ENCODE results near the gene USP15.

Gene USP15

GRCh38 chr12:62227091-62227490, 33.1 kb upstream of the USP15 start:
- WGBS (ENCODE audit: extremely low coverage, insufficient coverage, insufficient read length), result no CpG with 5 or more reads among the region's 2 CpGs
- H3K4me3 ChIP-seq (ENCODE audit: low read depth, low read length), result no peak overlapping the region
- no peak overlapping the region for H2BK5ac ChIP-seq (ENCODE audit: low read depth, low read length, poor library complexity)
- H3K4ac ChIP-seq (ENCODE audit: low read depth, low read length), result no peak overlapping the region
- no peaks in the 10 kb centered on the region for H3K36me3 ChIP-seq (ENCODE audit: control insufficient read depth in 1 of 2, insufficient read depth in 2 of 2, low read length in 2 of 2)
- no peaks in the 10 kb centered on the region for H3K27me3 ChIP-seq (ENCODE audit: insufficient read depth, low read length)
- no peak overlapping the region for H4K8ac ChIP-seq (ENCODE audit: low read depth, low read length)
- H3K4me2 ChIP-seq (ENCODE audit: low read length), result no peak overlapping the region
- no peak overlapping the region for H3K27ac ChIP-seq (ENCODE audit: low read depth, low read length)
- no peaks in the 10 kb centered on the region for H3K79me1 ChIP-seq (ENCODE audit: low read length)
- no peak overlapping the region for H2AFZ ChIP-seq (ENCODE audit: insufficient read depth, low read length, poor library complexity)
- H3K9me3 ChIP-seq (ENCODE audit: insufficient read depth, low read depth, low read length), result no peaks in the 10 kb centered on the region
- H3K23ac ChIP-seq (ENCODE audit: low read length), result no peak overlapping the region
- no peak for DNase-seq
- H2AK5ac ChIP-seq (ENCODE audit: low read length), result no peak overlapping the region
- no peak overlapping the region for H3K14ac ChIP-seq (ENCODE audit: low read length)
- no peak overlapping the region for H4K91ac ChIP-seq (ENCODE audit: low read depth, low read length)
- H2BK12ac ChIP-seq (ENCODE audit: low read length), result no peak overlapping the region
- no peaks in the 10 kb centered on the region for H3K79me2 ChIP-seq (ENCODE audit: control insufficient read depth, insufficient read depth, low read length, poor library complexity)
- no peak overlapping the region for H2BK120ac ChIP-seq (ENCODE audit: insufficient read depth, low read length, poor library complexity)
- H4K12ac ChIP-seq (ENCODE audit: low read depth, low read length), result no peak overlapping the region
- H3K9ac ChIP-seq (ENCODE audit: low read length), result no peak overlapping the region
- H3K4me1 ChIP-seq (ENCODE audit: control insufficient read depth in 1 of 2, insufficient read depth in 2 of 2, low read length in 2 of 2), result no peaks in the 10 kb centered on the region
- no peak overlapping the region for H3K18ac ChIP-seq (ENCODE audit: low read length)

GRCh38 chr12:62230652-62231051, 29.6 kb upstream of the USP15 start:
- Histone ChIP-seq H3K79me2 (ENCODE audit: control insufficient read depth, insufficient read depth, low read length, poor library complexity) (no peaks in the 10 kb centered on the region), H3K23ac (ENCODE audit: low read length) (no peak overlapping the region), H3K4ac (ENCODE audit: low read depth, low read length) (no peak overlapping the region), H4K12ac (ENCODE audit: low read depth, low read length) (no peak overlapping the region), H4K8ac (ENCODE audit: low read depth, low read length) (no peak overlapping the region), H2BK5ac (ENCODE audit: low read depth, low read length, poor library complexity) (no peak overlapping the region), H3K36me3 (ENCODE audit: control insufficient read depth in 1 of 2, insufficient read depth in 2 of 2, low read length in 2 of 2) (no peaks in the 10 kb centered on the region), H3K9ac (ENCODE audit: low read length) (no peak overlapping the region), H3K4me3 (ENCODE audit: low read depth, low read length) (no peak overlapping the region), H3K27me3 (ENCODE audit: insufficient read depth, low read length) (no peaks in the 10 kb centered on the region), H3K18ac (ENCODE audit: low read length) (no peak overlapping the region), H3K14ac (ENCODE audit: low read length) (no peak overlapping the region), H3K4me2 (ENCODE audit: low read length) (no peak overlapping the region), H2BK12ac (ENCODE audit: low read length) (no peak overlapping the region), H3K79me1 (ENCODE audit: low read length) (no peaks in the 10 kb centered on the region), H2AFZ (ENCODE audit: insufficient read depth, low read length, poor library complexity) (no peak overlapping the region), H3K9me3 (ENCODE audit: insufficient read depth, low read depth, low read length) (peaks cover 2% of the 10 kb centered on the region), H3K4me1 (ENCODE audit: control insufficient read depth in 1 of 2, insufficient read depth in 2 of 2, low read length in 2 of 2) (no peaks in the 10 kb centered on the region), H4K91ac (ENCODE audit: low read depth, low read length) (no peak overlapping the region), H2AK5ac (ENCODE audit: low read length) (no peak overlapping the region), H2BK120ac (ENCODE audit: insufficient read depth, low read length, poor library complexity) (no peak overlapping the region), H3K27ac (ENCODE audit: low read depth, low read length) (no peak overlapping the region)
- WGBS (ENCODE audit: extremely low coverage, insufficient coverage, insufficient read length), result no CpG with 5 or more reads among the region's 2 CpGs
- DNase-seq, result no peak

DNA sequence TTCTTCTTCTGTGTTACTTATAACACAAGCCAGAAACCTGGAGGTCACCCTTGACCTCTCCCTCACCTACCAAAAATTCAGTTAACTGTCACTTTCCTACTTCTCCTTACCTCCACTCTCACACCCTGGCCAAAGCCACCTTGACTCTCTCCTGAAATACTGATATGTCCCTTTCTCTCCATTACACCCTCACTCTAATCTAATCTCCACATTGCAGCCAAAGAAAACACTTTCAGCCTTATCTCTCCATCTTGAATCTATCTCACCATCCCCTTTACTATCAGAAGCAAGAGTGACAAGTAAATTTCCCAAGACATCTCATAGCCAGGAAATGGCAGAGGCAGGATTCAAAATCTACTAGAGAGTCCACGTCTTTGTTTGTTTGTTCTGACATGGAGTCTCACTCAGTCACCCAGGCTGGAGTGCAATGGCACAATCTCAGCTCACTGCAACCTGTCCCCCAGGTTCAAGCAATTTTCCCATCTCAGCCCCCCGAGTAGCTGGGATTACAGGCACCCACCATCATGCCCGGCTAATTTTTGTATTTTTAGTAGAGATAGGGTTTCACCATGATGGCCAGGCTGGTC, 28.0 kb upstream of the USP15 start:
- Histone ChIP-seq H3K27me3 (ENCODE audit: insufficient read depth, low read length) (no peaks in the 10 kb centered on the region), H2BK120ac (ENCODE audit: insufficient read depth, low read length, poor library complexity) (no peak overlapping the region), H3K36me3 (ENCODE audit: control insufficient read depth in 1 of 2, insufficient read depth in 2 of 2, low read length in 2 of 2) (no peaks in the 10 kb centered on the region), H3K23ac (ENCODE audit: low read length) (no peak overlapping the region), H2AK5ac (ENCODE audit: low read length) (no peak overlapping the region), H2BK5ac (ENCODE audit: low read depth, low read length, poor library complexity) (no peak overlapping the region), H2BK12ac (ENCODE audit: low read length) (no peak overlapping the region), H3K9ac (ENCODE audit: low read length) (no peak overlapping the region), H4K12ac (ENCODE audit: low read depth, low read length) (no peak overlapping the region), H3K14ac (ENCODE audit: low read length) (no peak overlapping the region), H2AFZ (ENCODE audit: insufficient read depth, low read length, poor library complexity) (no peak overlapping the region), H3K79me2 (ENCODE audit: control insufficient read depth, insufficient read depth, low read length, poor library complexity) (no peaks in the 10 kb centered on the region), H3K4ac (ENCODE audit: low read depth, low read length) (no peak overlapping the region), H3K9me3 (ENCODE audit: insufficient read depth, low read depth, low read length) (peaks cover 2% of the 10 kb centered on the region), H3K79me1 (ENCODE audit: low read length) (no peaks in the 10 kb centered on the region), H4K91ac (ENCODE audit: low read depth, low read length) (no peak overlapping the region), H3K18ac (ENCODE audit: low read length) (no peak overlapping the region), H3K4me2 (ENCODE audit: low read length) (no peak overlapping the region), H4K8ac (ENCODE audit: low read depth, low read length) (no peak overlapping the region), H3K4me1 (ENCODE audit: control insufficient read depth in 1 of 2, insufficient read depth in 2 of 2, low read length in 2 of 2) (no peaks in the 10 kb centered on the region), H3K4me3 (ENCODE audit: low read depth, low read length) (no peak overlapping the region), H3K27ac (ENCODE audit: low read depth, low read length) (no peak overlapping the region)
- WGBS (ENCODE audit: extremely low coverage, insufficient coverage, insufficient read length), result no CpG with 5 or more reads among the region's 3 CpGs
- no peak for DNase-seq

GRCh38 chr12:62233805-62234204, 26.4 kb upstream of the USP15 start:
- Histone ChIP-seq H4K91ac (ENCODE audit: low read depth, low read length) (no peak overlapping the region), H2AK5ac (ENCODE audit: low read length) (no peak overlapping the region), H2BK12ac (ENCODE audit: low read length) (no peak overlapping the region), H4K8ac (ENCODE audit: low read depth, low read length) (no peak overlapping the region), H3K79me2 (ENCODE audit: control insufficient read depth, insufficient read depth, low read length, poor library complexity) (no peaks in the 10 kb centered on the region), H3K36me3 (ENCODE audit: control insufficient read depth in 1 of 2, insufficient read depth in 2 of 2, low read length in 2 of 2) (no peaks in the 10 kb centered on the region), H3K18ac (ENCODE audit: low read length) (no peak overlapping the region), H2BK5ac (ENCODE audit: low read depth, low read length, poor library complexity) (no peak overlapping the region), H3K27me3 (ENCODE audit: insufficient read depth, low read length) (no peaks in the 10 kb centered on the region), H3K4me2 (ENCODE audit: low read length) (no peak overlapping the region), H2AFZ (ENCODE audit: insufficient read depth, low read length, poor library complexity) (no peak overlapping the region), H3K79me1 (ENCODE audit: low read length) (no peaks in the 10 kb centered on the region), H4K12ac (ENCODE audit: low read depth, low read length) (no peak overlapping the region), H2BK120ac (ENCODE audit: insufficient read depth, low read length, poor library complexity) (no peak overlapping the region), H3K27ac (ENCODE audit: low read depth, low read length) (no peak overlapping the region), H3K4me1 (ENCODE audit: control insufficient read depth in 1 of 2, insufficient read depth in 2 of 2, low read length in 2 of 2) (no peaks in the 10 kb centered on the region), H3K9ac (ENCODE audit: low read length) (no peak overlapping the region), H3K23ac (ENCODE audit: low read length) (no peak overlapping the region), H3K14ac (ENCODE audit: low read length) (no peak overlapping the region), H3K4ac (ENCODE audit: low read depth, low read length) (no peak overlapping the region), H3K4me3 (ENCODE audit: low read depth, low read length) (no peak overlapping the region), H3K9me3 (ENCODE audit: insufficient read depth, low read depth, low read length) (peaks cover 2% of the 10 kb centered on the region)
- DNase-seq, result no peak
- WGBS (ENCODE audit: extremely low coverage, insufficient coverage, insufficient read length), result no CpG with 5 or more reads among the region's 2 CpGs

All from trophoblast cell (in vitro differentiated cells and primary cell).